HG03460 (cell line): ENCODE measurements around the gene TSPO.

Experiments used
- ATAC-seq: cut with Tn5 transposase; IDR thresholded peaks from one replicate; pipeline ENCODE4 v1.9.1; 2021; ENCODE audit not compliant: unreplicated experiment

Gene TSPO

DNA sequence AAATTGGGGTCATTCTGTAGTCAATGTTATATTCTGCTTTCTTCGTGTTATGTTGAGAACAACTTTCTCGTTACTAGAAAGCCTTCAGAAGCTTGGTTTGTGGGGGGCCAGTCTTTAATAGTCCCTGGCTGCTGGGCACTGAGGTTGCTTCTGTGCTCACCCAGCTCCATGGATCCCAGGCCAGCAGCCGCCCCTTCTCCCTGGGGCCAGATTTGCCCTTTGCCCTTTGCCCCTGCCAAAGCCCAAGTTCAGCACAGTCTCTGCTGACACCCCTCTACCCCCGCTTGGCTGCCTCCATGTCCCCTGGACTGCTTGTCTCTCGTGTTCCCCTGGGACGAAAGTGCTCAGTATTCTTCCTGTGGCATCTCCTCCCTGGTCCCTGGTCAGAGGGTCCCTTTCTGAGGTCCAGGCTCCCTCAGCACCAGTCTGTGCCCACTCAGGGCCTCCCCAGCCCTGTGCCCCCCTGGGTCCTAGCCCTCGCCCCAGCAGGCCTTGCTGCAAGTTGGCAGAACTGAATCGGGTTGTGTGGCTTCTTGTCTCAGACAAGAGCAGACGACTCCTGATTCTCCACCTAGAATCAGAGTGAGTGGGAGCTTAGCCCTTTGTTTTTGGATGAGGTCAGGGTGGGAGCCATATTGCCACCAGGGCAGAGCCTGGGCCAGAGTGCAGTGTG is 6.7 kb downstream of the TSPO start:
- no peak for ATAC-seq

- ATAC-seq, result no peak
These were observed 7.6 kb downstream of the TSPO start for GRCh38 chr22:43158778-43159483.

GRCh38 chr22:43159484-43160178 is 8.3 kb downstream of the TSPO start:
- no peak for ATAC-seq

DNA sequence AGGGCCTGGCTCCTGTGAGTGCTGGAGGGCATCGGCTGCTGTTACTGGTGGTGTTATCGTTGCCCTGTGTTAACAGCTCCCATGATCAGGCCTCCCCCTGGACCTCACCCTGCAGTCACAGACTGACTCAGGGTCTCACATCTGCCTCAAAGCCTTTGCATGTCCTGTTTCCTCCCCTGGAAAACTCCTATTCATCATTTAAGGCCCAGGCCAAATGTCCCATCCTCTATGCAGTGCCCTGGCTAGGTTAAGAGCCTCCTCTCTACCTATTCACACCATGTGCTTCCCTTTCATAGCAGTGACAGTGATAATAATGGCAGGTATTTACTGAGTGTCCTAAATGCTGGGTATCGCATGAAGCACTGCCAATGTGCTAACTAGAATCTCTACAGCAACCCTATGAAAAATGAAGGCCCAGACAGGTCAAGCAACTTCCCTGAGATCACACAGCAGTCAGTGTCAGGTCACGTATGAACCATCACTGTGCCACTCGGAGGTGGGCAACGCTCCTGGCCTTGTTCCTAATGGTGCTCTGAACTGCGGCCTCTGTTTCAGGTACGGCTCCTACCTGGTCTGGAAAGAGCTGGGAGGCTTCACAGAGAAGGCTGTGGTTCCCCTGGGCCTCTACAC is 9.3 kb downstream of the TSPO start:
- ATAC-seq, result no peak

- no peak for ATAC-seq
These were observed 11.2 kb downstream of the TSPO start for GRCh38 chr22:43162412-43163150.

DNA sequence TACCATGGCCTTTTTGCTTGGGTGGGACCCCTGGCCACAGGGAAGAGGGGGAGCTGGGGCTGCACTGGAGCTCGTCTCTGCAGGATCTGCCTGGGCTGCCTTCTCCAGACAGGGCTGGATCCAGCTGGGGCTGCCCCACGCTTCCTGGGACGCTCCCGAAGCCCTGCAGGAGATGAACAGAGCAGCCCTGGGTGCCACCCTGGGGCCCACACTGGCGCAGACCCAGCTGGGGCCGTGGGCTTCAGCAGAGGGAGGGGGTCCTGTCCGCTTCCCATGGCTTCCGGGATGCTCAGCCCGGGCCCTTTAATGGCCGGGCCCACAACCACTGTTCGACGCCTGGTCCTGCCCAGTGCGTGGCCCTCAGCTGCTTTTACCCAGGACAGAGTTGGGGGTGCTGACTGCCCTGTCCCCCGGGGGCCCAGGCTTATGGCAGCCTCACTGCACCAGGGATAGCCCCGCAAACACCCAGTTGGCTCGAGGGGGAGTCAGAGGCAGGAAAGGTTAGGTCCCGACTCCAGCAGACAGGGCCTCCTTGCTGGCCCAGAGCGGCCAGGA is 12.0 kb downstream of the TSPO start:
- ATAC-seq, result no peak

- ATAC-seq, result no peak
These were observed 13.3 kb downstream of the TSPO start for GRCh38 chr22:43164636-43165035.

DNA sequence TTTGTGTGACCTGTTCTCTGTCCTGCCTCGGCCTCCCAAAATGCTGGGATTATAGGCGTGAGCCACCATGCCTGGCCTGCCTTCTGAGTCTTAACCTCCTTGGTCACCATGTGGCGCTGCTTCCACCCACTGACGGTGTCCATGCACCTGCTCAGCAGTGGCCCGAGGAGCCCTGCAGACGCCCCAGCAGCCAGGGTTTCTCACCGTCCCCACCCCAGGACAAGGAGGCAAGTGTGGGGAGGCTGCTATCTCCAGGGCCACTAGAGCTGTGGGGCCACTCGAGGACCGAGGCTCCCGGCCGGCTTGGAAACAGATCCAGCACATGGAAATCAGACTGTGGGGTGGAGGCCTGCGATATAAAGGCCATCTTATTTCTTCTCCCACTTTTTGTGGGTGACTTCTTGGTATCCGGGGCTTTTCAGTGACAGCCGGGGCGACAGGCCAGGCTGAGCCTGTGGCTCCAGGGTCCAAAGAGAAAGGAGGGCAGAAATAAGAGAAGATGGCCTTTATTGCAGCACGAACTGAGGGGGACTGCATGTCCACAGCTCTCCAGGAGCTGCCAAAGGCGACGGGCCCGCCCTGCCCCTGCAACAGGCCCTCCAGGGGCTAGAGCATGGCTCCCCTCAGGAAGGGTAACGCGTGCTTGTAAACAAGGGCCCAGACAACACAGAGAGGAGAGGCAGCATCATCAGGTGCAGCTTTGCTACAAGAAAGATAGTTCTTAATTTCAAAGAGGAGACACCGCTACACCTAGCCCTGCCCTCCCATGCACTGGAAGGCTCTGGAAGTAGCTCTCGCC is 15.0 kb downstream of the TSPO start:
- ATAC-seq, result no peak

- ATAC-seq, result no peak
These were observed 15.7 kb downstream of the TSPO start for GRCh38 chr22:43167001-43167589.

GRCh38 chr22:43168471-43169309 is 17.3 kb downstream of the TSPO start:
- ATAC-seq, result no peak

DNA sequence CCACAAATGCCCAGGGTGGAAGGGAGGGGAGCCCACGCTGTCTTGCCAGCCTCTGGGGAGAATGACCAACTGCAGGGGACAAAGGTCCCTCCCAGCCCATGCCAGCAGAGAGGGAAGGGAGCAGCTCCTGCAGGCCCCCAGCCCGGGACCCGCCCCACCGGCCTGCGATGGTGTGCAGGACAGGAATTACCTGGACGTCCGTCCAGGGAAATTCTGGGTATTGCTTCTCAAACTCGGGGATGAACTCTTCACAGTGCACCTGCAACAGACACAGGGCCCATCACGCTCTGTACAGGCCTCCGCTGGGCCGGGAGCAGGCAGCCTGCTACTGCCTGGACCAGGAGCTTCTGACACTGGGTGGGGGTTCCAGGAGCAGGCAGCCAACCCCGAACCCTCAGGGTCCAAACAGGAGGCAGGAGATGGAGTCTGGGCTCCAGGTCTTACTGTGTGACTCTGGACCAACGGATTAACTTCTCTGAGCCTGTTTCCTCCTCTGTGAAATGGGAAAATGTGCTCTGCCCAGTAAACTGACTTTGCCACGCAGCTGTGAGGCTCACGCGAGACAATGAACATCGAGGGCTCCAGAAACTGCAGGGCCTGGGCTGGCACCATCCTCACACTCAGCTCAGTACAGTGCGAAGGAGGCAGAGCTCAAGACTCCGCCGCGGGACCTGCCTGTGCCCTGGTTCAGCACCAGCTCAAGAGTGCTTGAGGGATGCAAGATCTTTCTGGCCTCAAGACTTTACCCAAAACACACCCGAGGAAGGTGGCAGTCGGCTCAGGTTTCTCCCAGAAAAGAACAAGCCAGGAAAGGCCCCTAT is 18.2 kb downstream of the TSPO start:
- ATAC-seq, result no peak

GRCh38 chr22:43170131-43170480 is 18.7 kb downstream of the TSPO start:
- ATAC-seq, result no peak

DNA sequence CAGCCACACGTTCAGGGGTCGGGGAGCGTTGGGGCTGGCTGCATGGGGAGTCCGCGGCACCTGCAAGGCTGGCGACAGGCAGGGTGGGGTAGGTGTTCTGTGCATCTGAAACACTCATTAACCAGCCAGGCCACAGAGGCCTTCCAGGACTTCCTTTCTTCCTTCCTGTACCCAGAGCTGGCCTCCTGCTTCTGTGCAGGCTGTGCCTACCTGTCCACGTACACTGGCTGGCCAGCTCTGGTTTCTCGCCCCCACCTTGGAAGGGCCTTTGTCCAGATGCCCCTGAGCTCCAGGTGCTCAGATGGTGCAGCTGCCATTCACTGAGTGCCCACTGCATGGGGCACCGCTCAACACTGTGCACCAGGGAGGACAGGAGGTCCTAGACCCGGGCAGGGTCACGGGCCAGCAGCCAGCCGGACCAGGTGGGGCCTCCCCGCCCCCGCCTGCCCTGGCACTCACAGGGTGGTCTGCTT is 19.7 kb downstream of the TSPO start:
- no peak for ATAC-seq

DNA sequence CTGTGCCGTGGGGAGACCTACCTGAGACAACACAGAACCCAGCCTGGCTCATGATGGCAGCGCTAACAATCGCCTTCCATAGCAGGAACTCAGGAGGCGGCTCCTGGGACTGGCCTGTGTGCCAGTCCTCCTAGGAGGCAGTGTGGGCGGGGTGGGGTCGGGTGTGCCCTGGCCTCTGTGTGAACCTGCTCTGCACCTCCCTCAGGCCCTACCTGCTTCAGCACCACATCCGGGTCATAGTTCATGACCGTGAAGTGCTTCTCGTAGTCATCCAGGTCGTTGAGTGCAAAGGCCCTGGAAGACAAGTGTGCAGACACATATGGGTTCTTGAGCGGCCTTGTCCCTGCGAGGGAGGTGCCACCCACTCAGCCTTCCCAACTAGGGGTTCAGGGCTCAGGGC is 20.2 kb downstream of the TSPO start:
- ATAC-seq, result no peak

GRCh38 chr22:43172191-43172590 is 20.8 kb downstream of the TSPO start:
- ATAC-seq, result no peak

DNA sequence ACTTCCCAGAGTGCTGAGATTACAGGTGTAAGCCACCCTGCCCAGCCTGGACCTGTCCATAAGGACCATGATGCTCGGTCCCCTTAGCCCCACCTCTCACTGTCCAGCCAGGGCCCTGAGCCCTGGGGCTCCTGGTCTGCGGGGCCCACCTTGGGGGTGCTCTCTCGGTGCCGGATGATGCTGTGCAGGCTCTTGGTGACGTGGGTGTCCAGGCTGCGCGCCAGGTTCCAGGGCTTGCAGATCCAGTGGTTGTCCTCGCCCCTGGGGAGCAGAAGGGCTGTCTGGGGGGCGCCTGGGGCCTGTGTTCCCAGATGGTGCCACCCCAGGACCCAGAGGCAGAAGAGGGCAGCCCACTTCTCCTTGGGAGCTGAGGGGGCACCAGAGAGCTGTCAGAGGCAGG is 22.2 kb downstream of the TSPO start:
- ATAC-seq, result no peak

- no peak for ATAC-seq
These were observed 22.8 kb downstream of the TSPO start for GRCh38 chr22:43173976-43174720.
